ENCODE results near the gene PSTPIP2. TPM values are rescaled to one million over a fixed set of nuclear protein-coding genes. Genes with fewer than 3 reads are reported as not detected.
A peak's percentile ranks its signal among the peaks of the same experiment; 100 is the strongest.

PSTPIP2 gene
- total RNA-seq, 2 experiments from 2014 or later, result 5.9 to 6.0 TPM

GRCh38 chr18:46010676-46011075, 61.4 kb downstream of the PSTPIP2 start:
- no peaks in the 10 kb centered on the region for H3K27me3 ChIP-seq (ENCODE audit: control insufficient read depth in 1 of 2, insufficient read depth in 2 of 2, low read length in 2 of 2)
- no peak overlapping the region for H3K4me3 ChIP-seq (ENCODE audit: low read length)
- POLR2A ChIA-PET, result no interaction called here
- no peaks in the 10 kb centered on the region for H3K27me3 Mint-ChIP-seq
- ATAC-seq (ENCODE audit: poor library complexity), result no peak
- intact Hi-C loops (cut with DNase I, micrococcal nuclease), result no loop called here
- H3K36me3 Mint-ChIP-seq (ENCODE audit: low read depth), result peaks cover 24% of the 10 kb centered on the region
- no peaks in the 10 kb centered on the region for H3K4me1 ChIP-seq (ENCODE audit: insufficient read depth, low read length)
- TF ChIP-seq, protein P1, sequence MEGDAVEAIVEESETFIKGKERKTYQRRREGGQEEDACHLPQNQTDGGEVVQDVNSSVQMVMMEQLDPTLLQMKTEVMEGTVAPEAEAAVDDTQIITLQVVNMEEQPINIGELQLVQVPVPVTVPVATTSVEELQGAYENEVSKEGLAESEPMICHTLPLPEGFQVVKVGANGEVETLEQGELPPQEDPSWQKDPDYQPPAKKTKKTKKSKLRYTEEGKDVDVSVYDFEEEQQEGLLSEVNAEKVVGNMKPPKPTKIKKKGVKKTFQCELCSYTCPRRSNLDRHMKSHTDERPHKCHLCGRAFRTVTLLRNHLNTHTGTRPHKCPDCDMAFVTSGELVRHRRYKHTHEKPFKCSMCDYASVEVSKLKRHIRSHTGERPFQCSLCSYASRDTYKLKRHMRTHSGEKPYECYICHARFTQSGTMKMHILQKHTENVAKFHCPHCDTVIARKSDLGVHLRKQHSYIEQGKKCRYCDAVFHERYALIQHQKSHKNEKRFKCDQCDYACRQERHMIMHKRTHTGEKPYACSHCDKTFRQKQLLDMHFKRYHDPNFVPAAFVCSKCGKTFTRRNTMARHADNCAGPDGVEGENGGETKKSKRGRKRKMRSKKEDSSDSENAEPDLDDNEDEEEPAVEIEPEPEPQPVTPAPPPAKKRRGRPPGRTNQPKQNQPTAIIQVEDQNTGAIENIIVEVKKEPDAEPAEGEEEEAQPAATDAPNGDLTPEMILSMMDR (IDR thresholded peaks at IDR 0.05), result no peak
- CTCF ChIA-PET, result no interaction called here
- H3K27ac Mint-ChIP-seq, result no peak overlapping the region
- no peak overlapping the region for H3K27ac ChIP-seq (ENCODE audit: low read depth in 1 of 2, low read length in 2 of 2)
- DNase-seq, result no peak
- H3K9me3 Mint-ChIP-seq, result no peaks in the 10 kb centered on the region
- H3K4me3 Mint-ChIP-seq, result no peak overlapping the region
- H3K4me1 Mint-ChIP-seq (ENCODE audit: low read depth), result no peaks in the 10 kb centered on the region
- peaks cover 14% of the 10 kb centered on the region for H3K36me3 ChIP-seq (ENCODE audit: insufficient read depth, low read length)
- H3K9me3 ChIP-seq (ENCODE audit: control insufficient read depth in 1 of 2, insufficient read depth in 1 of 2, low read length in 2 of 2), result no peaks in the 10 kb centered on the region

GRCh38 chr18:46010050-46010449, 62.0 kb downstream of the PSTPIP2 start:
- ChIA-PET CTCF (no interaction called here), POLR2A (interaction anchor here (0.9 kb wide), 1 partner anchor 12 kb away, joined by 3 read pairs; no protein-coding TSS in a partner anchor)
- H3K4me3 ChIP-seq (ENCODE audit: low read length), result no peak overlapping the region
- H3K27ac ChIP-seq (ENCODE audit: low read depth in 1 of 2, low read length in 2 of 2), result no peak overlapping the region
- Mint-ChIP-seq H3K27ac (no peak overlapping the region), H3K27me3 (no peaks in the 10 kb centered on the region), H3K9me3 (no peaks in the 10 kb centered on the region), H3K4me3 (no peak overlapping the region), H3K4me1 (ENCODE audit: low read depth) (no peaks in the 10 kb centered on the region), H3K36me3 (ENCODE audit: low read depth) (peaks cover 27% of the 10 kb centered on the region)
- H3K9me3 ChIP-seq (ENCODE audit: control insufficient read depth in 1 of 2, insufficient read depth in 1 of 2, low read length in 2 of 2), result no peaks in the 10 kb centered on the region
- DNase-seq (no peak), ATAC-seq (ENCODE audit: poor library complexity) (no peak)
- H3K36me3 ChIP-seq (ENCODE audit: insufficient read depth, low read length), result peaks cover 14% of the 10 kb centered on the region
- H3K27me3 ChIP-seq (ENCODE audit: control insufficient read depth in 1 of 2, insufficient read depth in 2 of 2, low read length in 2 of 2), result no peaks in the 10 kb centered on the region
- TF ChIP-seq, protein P1 (IDR thresholded peaks at IDR 0.05), result no peak
- H3K4me1 ChIP-seq (ENCODE audit: insufficient read depth, low read length), result no peaks in the 10 kb centered on the region
- intact Hi-C loops (cut with DNase I, micrococcal nuclease), result no loop called here

DNA sequence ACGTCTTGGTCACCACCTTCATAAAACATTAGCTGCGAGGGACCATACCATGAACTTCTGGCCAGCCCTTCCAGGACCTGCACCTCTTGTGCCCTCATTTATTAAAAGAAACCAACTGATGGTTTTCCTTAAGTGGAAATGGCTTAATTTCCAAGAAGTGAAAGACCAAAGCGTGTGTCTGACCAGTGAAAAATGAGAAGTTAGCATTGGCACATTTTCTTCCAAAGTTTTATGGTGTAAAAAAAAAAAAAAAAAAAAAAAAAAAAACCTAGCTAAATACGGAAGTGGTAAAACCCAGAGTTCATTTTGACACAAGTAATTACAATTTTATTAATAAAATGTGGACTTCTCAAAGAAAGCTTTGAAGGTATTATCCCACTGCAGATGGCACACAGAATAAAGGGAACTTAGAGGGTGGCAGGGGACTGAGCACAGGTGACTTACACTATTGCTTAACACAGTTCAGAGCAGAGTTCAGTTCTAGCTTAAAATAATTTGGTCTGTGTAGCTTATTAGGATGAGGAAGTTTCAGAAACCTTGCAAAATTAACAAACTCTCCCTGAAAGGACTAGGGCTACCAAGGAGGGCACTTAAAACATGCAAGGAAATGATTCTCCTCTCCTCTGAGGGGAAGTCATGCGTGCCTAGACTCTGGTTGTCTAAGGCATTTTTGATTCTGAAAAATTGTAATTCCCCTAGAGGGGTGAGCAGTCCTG, 62.8 kb downstream of the PSTPIP2 start:
- H3K36me3 ChIP-seq (ENCODE audit: insufficient read depth, low read length), result peaks cover 14% of the 10 kb centered on the region
- no peak overlapping the region for H3K4me3 ChIP-seq (ENCODE audit: low read length)
- TF ChIP-seq, protein P1 (IDR thresholded peaks at IDR 0.05), result no peak
- Mint-ChIP-seq H3K36me3 (ENCODE audit: low read depth) (peaks cover 34% of the 10 kb centered on the region), H3K27me3 (no peaks in the 10 kb centered on the region), H3K4me3 (no peak overlapping the region), H3K9me3 (no peaks in the 10 kb centered on the region), H3K4me1 (ENCODE audit: low read depth) (no peaks in the 10 kb centered on the region), H3K27ac (no peak overlapping the region)
- ATAC-seq (ENCODE audit: poor library complexity) (no peak), DNase-seq (peak in 2 of 14 experiments; percentile 45 to 63)
- POLR2A ChIA-PET, result interaction anchor here (0.9 kb wide), 1 partner anchor 11 kb away, joined by 3 read pairs; no protein-coding TSS in a partner anchor
- no peak overlapping the region for H3K27ac ChIP-seq (ENCODE audit: low read depth in 1 of 2, low read length in 2 of 2)
- no peaks in the 10 kb centered on the region for H3K9me3 ChIP-seq (ENCODE audit: control insufficient read depth in 1 of 2, insufficient read depth in 1 of 2, low read length in 2 of 2)
- H3K27me3 ChIP-seq (ENCODE audit: control insufficient read depth in 1 of 2, insufficient read depth in 2 of 2, low read length in 2 of 2), result no peaks in the 10 kb centered on the region
- no peaks in the 10 kb centered on the region for H3K4me1 ChIP-seq (ENCODE audit: insufficient read depth, low read length)
- intact Hi-C loops (cut with DNase I, micrococcal nuclease), result no loop called here
- CTCF ChIA-PET, result no interaction called here
